ENCODE measurements around the gene GYS1.

DNA sequence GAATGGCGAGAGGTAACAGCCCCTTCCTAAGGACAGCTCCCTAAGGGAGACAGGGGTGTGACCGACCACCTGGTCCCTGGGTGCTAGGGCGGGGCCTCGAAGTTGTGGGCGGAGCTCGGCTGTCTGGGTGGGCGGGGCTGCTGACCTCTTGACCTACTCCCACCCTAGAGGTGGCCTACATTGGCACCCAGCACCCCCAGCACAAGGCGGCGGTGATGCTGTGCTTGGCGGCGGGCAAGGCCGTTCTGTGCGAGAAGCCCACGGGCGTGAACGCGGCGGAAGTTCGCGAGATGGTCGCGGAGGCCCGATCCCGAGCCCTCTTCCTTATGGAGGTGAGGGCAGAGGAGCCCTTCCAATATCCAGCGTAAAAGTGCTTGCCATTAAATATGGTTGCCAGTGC lies 57.2 kb downstream of the GYS1 start:
- TF ChIP-seq ZNF114 (CRISPR knock-in tag; IDR thresholded peaks at IDR 0.05) (no peak), CTCF (conservative IDR thresholded peaks at IDR 0.05; ENCODE audit: low read depth in 2 of 2) (no peak)
